Stimulated activated CD4-positive, alpha-beta T cell treated with anti-CD3 and anti-CD28 coated beads, TNF-alpha, amount 100 ng/mL, for 48 hours (primary cell): ENCODE results near the gene UQCRQ.
A peak's percentile ranks its signal among the peaks of the same experiment; 100 is the strongest.

ENCODE experiments used
- DNase-seq, 3 donors: peaks; one replicate each; pipeline ENCODE4 v3.0.0-alpha.2; 2020; ENCODE audit warnings: low read depth in 3 of 3

UQCRQ gene

DNA sequence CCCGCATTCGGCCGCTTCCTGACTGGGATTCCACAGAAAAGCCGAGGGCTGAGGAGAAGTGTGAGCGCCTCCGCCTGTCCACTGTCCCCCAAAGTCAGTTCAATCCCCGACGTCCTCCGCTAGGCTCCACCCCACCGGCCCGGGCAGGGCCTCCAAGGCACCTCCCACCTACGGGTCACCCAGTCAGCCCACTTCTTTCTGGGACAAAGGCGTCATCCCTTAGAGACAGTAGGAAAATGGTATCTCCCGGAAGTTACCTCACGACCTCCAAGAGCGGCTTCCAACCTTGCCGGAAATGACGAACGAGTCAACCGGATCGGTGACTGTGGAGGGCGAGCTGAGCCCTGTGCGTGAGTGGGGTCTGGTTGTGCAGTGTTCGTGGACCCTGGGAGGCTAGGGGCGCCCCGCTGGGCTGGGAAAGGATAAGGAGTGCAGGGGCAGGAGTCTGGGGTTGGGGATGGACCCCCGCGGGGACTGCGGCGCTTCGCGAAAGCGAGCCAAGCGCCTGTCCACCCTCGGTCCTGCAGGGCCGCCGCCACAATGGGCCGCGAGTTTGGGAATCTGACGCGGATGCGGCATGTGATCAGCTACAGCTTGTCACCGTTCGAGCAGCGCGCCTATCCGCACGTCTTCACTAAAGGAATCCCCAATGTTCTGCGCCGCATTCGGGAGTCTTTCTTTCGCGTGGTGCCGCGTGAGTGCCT is at the start of gene UQCRQ, which contains the start of gene GDF9:
UQCRQ (plus strand) TSS at position 301 of the 704 bp plus-strand sequence; CDS start at position 541, 240 bp downstream.
GDF9 (minus strand) TSS at position 128 of the 704 bp plus-strand sequence. CDS start 1,936 bp downstream, outside the sequence.
- peak; percentile 83 to 88 (median 87) for DNase-seq

DNA sequence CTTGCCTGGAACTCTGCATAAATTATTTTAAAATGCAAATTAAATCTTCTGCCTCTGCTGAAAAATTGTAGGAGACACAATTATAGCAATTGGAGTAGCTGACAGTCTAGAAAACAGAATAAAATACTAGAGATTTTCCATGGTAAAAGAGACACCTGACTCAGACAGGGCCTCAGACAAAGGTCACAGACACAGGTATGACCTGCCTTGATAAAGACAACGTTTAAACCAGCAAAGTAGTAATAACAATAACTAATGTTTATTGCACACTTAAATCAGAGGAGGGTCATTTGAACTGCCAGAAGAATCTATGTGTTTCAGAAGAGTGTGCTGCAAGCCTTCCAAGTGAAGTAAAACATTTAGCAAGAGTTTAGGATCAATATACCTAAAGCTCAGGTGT is 49.4 kb upstream of the UQCRQ start:
- DNase-seq: no peak

DNA sequence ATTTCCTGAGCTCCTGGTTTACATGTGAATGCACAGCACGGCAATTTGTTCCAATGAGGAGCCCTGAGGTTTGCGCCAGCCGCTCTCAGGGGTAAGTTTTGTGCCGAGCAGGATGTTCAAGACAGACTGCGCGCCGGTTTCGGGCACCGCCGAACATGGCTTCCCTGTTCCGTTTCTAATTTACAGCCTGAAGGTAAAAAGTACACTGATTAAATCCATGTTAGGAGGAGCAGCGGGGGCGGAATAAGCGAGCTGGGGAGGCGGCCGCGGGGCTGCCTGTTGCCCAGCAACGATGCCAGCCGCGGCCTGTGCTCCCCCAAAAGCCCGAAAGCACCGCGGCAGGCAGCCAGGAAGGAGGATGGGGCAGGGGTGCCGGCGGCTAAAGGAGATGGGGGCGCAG is 47.0 kb upstream of the UQCRQ start:
- no peak for DNase-seq

DNA sequence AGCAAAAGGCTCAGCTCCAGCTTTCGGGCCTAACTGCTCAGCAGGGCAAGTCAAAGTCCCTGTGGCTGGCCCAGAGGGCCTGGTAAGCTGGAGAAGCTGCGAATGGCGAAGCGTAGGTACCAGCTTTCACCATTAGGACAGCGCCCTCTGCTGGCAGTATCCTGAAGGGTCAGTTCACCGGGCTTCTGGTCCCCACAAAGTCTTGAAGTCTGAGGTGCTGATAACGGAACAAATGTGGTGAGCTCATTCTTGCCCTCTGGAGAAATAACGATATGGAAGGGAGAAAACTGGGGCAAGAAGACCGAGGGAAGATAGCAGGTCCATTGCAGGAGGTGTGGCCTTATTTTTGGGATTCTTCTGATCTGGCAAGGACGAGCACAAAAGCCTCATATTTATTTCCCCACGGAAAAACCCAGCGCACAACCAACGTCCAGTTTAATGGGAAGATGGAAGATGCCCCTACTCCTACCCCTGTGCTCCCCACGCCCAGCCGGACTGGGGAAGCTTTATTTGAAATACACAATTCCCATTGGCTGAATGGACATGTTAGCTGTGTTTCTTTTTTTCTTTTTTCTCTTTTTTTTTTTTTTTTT is 46.2 kb upstream of the UQCRQ start:
- peak; percentile 82 to 94 (median 90) for DNase-seq

DNA sequence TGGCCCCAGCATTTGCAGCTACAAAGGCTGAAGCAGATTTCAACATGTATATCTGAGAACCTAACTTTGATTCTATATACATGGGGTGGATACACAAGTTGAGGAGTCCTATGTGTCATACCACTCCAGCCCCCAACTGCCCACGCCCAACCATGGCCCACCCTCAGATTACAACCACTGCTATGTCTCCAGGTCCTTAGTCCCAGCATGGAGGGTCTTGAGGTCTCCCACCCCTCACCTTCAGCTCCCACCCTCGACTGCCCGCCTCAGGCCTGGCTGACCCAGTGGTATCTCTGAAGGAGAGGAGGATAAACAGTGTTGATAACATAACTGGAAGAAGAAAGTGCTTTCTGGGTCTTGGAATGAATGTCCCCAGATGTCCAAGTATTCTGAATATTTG is 45.1 kb upstream of the UQCRQ start:
- DNase-seq: no peak

DNA sequence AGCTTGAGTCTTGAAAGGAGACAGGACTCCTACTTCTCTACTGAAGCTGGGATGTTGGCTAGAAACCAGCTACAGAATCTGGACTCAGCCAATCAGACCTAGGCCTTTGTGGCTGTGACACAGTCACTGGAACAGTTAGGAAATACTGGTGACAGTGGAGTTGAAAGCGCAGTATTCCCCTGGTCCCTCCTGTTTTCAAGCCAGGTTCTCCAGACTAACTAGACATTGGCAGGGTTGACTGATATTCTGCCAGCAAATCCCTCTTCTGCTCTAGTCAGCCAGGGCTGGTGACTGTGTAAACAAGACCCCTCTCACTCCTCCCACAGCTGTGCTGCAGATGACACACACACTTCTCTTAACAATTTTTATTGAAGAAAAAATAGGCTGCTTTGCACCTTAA is 44.7 kb upstream of the UQCRQ start:
- DNase-seq: no peak

DNA sequence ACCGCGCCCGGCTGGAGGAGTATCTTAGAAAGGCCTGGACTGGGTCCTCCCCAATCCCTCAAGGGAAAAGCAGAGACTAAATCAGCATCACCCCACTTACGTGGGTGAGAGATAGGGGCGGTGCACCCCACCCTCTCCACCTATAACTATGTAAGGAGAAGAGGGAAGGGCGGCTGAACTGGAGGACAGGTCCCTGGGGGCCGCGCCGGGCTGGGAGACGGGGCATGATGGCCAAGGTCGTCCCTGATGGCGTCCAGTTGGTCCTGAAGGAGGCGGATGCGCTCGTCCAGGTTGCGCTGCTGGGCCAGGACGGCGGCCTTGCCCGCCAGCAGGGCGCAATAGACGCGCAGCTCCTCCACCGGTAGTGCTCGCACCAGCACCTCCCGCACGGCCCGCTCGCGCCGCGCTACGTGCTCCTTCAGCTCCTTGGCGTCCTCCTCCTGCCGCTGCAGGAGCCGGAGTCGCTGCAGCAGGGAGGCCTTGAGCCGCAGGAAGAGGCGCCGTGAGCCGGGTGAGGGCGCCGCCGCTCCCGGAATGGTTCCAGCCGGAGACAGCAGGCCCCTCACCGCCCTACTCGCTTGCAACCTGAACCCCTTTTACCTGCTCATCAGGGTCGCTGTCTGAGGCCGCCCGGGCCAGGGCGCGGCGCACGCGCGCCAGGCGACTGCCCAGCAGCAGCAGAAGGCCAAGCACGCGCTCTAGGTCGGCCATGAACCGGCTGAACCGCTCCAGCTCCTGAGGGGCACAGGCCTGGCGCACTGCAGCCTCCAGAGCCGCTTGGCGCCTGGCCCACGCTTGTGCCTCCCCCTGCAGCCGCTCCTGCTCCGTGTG is 43.6 kb upstream of the UQCRQ start:
- no peak for DNase-seq

DNA sequence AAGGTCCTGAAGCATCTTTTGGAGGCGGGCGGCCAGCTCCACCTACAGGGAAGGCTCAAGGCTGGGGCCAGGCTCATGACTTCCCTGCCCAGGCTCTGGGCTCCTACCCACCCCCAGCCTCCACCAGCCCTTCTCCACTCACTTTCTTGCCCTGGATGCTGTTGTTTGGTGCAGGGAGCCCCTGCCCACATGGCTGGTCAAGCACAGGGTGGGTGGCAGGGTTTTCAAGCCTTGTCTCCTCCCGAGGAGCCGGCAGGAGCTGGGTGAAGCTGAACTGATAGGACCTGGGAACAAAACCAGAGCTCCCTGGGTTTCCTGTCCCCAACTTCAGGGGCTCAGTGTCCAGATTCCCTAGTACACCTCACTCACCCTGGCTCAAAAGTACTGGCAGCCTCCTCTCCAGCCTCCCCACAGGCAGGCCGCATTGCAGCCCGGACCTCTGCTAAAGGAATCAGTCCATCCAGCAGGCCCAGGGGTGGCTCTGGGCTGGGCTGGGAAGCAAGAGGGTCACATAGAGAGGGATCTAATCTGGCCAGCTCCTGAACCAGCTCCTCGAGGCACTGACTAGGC is 42.9 kb upstream of the UQCRQ start:
- DNase-seq: no peak

DNA sequence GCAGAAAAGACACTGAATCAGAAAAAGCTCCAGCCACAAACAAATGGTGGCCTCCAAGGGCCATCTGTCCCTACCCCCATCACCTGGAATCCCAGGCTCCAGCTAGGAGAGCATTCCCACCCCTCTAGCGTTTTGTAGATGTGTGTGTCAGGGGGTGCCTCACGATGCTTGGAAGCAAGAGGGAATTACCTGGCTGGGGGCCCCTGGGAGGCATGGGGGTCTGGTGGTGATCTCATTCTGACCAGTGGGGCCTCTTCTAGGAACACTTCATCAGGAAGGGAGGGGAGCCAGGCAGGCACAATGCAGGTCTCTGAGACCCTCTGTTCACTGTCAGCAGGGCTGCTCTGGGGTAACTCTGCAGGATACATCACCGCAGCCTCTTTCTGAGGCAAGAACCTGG is 42.0 kb upstream of the UQCRQ start:
- no peak for DNase-seq

DNA sequence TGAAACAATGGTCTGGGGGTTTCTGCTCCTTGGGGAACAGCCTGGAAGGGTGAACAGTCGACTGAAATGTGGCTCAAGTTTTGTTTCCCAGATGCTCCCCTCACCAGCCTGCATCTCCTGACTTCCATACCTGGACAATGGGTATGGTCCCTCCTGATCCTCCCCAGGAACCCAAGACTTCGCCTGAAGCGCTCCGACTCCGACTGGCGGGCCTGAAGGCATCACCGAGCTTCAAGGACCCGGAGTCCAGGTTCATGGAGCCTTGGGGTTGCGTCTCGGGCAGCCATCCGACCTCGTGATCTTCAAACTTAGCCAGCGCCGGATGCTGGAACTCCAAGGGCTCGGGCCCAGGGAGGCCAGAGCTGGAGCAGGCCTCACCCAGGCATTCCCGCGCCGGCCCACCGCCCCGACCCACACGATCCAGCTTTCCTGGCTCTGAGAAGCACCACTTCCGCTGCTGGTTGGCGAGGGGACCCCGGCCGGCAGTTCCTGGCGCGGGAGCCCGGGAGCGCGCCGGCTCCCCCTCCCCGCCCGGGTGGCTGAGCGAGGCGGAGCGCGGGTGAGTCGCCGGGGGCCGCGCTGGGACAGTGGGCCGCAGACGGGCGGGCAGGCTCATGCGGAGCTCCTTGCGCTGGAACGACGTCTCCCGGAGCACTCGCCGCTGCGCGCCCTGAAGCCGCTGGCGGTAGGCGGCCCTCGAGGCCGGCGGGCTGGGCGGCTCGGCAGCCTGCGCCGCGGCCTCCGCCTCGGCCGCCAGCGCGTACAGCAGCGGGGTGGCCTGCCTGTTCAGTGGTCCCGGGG is 41.2 kb upstream of the UQCRQ start:
- no peak for DNase-seq

DNA sequence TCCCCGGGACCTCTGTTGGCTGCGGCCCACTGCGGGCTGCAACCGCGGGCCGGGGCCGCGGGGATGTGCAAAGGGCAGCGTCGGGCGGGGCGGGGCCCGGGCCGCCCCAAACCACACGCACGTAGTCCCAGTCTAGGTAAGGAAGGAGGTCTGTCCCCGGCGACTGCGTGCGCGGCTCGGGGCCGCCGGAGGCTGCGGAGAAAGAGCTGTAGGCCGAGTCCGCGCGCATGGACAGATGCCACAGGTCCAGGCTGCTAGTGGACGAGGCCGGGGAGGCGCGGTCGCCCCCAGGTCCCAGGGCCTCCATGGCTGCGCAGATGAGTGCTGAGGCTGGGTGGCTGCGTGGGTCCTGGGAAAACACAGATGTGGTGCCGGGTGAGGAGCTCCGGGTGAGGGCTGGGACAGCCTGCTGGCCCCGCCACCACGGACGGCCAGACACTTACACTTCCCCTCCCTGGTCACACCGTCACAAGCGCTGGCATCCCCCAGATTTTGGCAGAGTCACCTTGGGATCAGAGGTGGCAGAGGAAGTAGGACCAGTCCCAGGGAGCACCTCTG is 40.5 kb upstream of the UQCRQ start:
- DNase-seq: no peak

DNA sequence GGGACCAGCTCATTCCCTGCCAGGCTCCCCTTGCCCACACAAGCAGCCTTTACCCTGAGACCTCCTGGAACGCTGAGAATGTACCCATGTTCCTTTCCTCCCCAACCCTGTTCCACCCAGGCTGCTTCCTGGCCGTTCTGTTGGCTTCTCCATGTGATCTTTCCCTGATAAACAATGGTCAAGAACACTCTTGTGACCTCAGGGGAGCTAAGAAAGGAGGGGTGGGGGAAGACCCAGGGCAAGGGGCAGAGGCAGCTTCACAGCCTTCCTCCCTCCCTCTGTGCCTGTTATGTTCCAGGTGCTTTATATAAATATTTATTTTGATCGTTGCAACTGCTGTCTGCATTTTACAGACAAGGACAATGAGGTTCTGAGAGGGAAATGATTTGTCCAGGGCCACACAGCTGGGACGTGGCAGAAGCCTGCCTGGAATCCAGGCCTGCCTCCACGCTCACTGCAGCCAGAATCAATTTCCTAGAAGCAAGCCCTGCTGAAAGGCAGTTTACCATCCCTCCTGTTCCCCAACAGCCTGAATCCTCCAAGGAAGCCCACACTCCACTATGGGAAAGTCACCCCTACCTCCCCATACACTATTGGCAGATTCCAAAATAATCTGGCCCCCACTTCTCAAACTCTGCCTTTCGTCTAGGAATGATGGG is 39.9 kb upstream of the UQCRQ start:
- DNase-seq: no peak

DNA sequence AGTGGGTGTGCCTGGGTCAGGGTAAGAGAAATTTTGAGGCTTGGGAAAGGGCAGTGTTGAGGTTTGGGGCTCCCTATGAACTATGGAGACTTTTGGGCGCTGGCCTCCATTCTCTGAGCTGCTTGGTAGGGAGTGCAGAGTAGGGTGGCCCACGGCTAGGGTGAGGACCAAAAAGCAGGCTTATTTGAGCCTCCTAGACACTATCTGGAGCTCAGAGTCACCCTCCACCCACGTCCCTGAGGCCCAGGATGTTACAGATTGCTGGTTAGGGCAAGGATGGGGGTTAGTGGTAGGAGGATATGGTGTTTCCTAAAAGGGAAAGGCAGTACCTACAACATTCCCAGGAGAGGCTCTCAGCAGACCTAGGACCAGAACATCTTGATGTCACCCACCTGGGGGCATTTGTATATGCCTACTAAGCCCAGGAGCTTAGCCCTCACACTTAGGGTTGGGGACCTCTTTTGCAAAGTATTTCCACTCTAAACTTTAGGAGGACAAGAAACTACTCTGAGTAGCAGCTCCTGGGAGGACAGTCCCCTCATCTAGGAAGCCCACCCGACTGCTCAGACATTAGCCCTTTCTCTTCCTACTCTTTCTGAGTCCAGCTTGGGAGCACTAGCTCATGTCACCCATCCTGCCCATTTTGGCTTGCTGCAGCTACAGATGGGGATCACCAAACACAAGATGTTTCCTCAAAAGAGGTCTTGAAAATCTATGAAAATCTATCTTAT is 38.3 kb upstream of the UQCRQ start:
- DNase-seq: no peak

DNA sequence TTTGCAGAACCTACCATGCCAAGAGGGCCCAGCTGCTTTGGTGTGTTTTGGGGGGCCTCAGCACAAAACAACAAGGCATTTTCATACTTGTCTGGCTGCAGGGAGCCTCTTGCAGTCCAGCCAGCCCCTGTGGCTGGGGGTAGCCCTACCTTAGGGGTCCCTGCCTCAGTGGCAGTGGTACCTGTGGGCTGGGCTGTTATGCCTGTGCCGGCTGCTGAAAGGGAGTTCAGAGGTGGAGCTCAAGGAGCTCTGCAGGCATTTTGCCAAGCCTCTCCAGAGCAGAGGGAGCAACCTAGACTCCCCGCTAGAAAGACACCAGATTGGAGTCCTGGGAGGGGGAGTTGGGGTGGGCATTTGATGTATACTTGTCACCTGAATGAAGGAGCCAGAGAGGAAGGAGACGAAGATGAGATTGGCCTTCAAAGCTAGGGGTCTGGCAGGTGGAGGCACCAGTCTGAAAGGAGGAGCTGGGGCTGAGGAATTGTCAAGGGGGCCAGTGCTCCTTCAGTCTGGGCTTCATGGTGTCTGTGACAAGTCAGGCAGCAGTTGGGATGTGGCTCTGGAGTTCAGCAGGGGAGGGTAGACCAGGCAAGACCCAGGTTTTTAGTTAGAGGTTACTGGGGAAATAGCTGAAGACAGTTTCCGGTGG is 37.5 kb upstream of the UQCRQ start:
- DNase-seq: no peak

DNA sequence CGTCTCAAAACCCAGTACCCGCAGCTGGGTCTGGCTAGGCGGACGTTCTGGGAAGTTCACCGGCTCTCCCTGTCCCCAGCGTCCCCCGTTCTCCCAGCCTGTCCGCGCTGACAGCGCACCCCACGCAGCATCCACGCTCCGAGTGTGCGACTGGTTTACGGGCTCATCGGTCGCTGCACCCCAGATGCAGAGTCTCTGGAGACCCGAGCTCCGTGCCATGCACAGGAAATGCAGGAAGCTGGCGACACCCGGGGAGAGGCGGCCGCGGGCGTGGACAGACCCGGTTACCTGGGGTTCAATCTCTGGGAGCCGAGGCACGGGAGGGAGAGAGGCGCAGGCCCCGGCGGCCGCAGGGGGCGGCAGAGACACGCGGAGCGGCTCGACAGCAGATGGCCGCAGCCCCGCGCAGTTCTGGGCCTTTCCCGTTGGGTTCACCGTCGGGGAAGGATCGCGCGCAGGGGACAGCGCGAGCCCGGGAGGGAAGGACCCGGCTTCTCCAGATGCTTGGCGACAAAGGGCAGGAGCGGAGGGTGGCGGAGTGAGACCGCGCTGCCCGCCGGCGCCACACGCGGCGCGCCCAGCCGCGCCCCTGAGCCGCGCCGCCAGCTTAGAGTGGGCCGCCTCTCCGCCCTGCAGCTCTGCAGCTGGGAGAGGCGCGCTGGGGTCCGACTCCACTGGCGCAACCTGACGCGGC is 36.6 kb upstream of the UQCRQ start:
- peak; percentile 38 to 71 (median 39) for DNase-seq

DNA sequence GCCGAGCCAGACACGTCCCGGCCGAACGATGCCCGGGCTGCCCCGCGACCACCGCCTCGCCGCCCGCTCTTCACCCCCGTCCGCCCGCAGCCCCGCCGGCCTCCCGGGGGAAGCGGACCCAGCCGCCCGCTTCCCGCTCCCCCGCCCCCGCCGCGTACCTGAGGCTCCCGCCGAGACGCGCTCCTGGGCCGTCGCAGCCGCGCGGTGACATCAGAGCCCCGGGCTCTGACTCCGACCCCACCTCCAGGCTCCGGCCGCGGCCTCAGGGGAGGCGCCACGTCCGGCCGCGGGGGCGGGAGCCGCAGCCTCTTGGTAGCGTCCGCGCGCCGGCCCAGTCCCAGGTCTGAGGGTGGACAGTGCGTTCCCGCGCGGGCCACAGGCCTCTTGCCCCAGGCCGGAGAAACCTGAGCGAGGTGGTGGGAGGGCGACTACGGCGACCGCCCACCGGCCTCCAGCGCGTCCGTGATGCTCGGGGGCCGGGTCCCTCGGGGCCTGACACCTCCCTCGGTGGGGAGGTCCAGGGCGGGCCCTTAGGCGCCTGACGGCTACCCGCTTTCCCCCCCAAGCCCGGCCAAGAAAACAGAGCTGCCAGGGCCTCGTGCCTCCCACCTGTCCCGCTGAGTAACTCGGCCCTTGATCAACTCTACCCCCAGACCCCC is 35.9 kb upstream of the UQCRQ start, which contains the start of gene SHROOM1:
SHROOM1 (minus strand) TSS at position 212 of the 659 bp plus-strand sequence. CDS start 4,507 bp downstream, outside the sequence.
- no peak for DNase-seq

DNA sequence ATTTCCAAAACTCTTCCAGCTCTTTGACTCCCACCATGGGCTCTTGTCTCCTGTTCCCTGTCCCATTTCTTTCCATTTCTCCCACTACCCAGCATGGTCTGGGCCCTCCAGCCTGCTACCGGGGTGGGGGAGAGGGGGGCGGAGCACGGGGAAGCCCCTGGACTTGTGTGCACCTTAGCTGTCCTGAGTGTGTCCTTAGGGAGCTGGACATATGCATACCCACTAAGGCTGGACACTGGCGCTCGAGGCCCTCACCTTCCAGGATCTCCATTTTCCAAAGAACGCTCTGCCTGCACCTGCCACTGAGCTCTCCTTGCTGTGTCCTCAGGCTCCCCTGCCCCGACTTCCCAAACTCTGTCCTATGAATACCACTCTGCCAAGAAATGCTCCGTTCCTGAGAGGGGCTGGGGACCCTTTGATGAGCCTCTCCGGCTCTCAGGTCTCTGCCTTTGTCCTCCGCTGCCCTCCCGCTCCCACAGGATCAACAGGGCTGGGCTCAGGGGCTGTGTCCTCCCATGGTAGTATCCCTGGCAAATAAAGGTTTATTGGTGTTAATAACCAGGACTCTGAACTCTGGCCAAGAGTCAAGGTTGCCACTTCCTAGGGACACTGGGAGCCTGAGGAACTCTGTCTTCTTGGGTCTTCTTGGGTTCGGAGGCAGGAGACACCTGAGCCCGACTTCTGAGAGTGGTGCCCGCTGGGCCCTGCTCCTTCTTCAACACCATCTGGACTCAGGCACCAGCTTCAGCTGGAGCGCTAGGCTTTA is 35.2 kb upstream of the UQCRQ start:
- no peak for DNase-seq
